Measurements from ENCODE around the gene SLC11A2. TPM values are rescaled to one million over a fixed set of nuclear protein-coding genes. Genes with fewer than 3 reads are reported as not detected.
"Not testable (repeated sequence)": the region's sequence is repeated elsewhere in the genome, so short reads cannot be mapped to it uniquely, and the experiment has no call there.

SLC11A2 gene
- total RNA-seq, 1 experiment from 2014 or later = 19.6 TPM

- H3K4me3 ChIP-seq = no peak overlapping the region
- no peaks in the 10 kb centered on the region for H3K9me3 ChIP-seq (replicated peaks)
- peaks cover under 1% of the 10 kb centered on the region; the same call in 1 of the 2 replicates for H3K4me1 ChIP-seq (replicated peaks)
- no peak overlapping the region for H3K27ac ChIP-seq
- no peaks in the 10 kb centered on the region for H3K27me3 ChIP-seq (replicated peaks)
- no peak for DNase-seq (ENCODE audit: low read depth in 1 of 2, low spot score in 2 of 2)
- H3K36me3 ChIP-seq = no peaks in the 10 kb centered on the region
Observed at GRCh38 chr12:51018956-51019355, 7.2 kb downstream of the SLC11A2 start.

GRCh38 chr12:51017452-51017851 is 8.7 kb downstream of the SLC11A2 start:
- Histone ChIP-seq H3K9me3 (replicated peaks) (no peaks in the 10 kb centered on the region), H3K4me1 (replicated peaks) (no peaks in the 10 kb centered on the region), H3K4me3 (no peak overlapping the region), H3K27me3 (replicated peaks) (no peaks in the 10 kb centered on the region), H3K27ac (no peak overlapping the region), H3K36me3 (no peaks in the 10 kb centered on the region)
- no peak for DNase-seq (ENCODE audit: low read depth in 1 of 2, low spot score in 2 of 2)

GRCh38 chr12:51014467-51014866 is 11.7 kb downstream of the SLC11A2 start:
- H3K36me3 ChIP-seq; H3K4me1 ChIP-seq (replicated peaks); H3K27ac ChIP-seq; H3K4me3 ChIP-seq; H3K9me3 ChIP-seq (replicated peaks); DNase-seq (ENCODE audit: low read depth in 1 of 2, low spot score in 2 of 2); H3K27me3 ChIP-seq (replicated peaks): not testable (repeated sequence)

- Histone ChIP-seq H3K27me3 (replicated peaks) (no peaks in the 10 kb centered on the region), H3K4me1 (replicated peaks) (no peaks in the 10 kb centered on the region), H3K9me3 (replicated peaks) (no peaks in the 10 kb centered on the region), H3K4me3 (no peak overlapping the region), H3K36me3 (peaks cover 1% of the 10 kb centered on the region; the same call in 1 of the 2 replicates), H3K27ac (no peak overlapping the region)
- no peak for DNase-seq (ENCODE audit: low read depth in 1 of 2, low spot score in 2 of 2)
Observed at GRCh38 chr12:51013441-51013840, 12.7 kb downstream of the SLC11A2 start.

GRCh38 chr12:51012570-51013236 is 13.5 kb downstream of the SLC11A2 start:
- Histone ChIP-seq H3K4me3 (no peak overlapping the region), H3K27ac (no peak overlapping the region), H3K4me1 (replicated peaks) (no peaks in the 10 kb centered on the region), H3K27me3 (replicated peaks) (no peaks in the 10 kb centered on the region), H3K9me3 (replicated peaks) (no peaks in the 10 kb centered on the region), H3K36me3 (peaks cover 4% of the 10 kb centered on the region)
- no peak for DNase-seq (ENCODE audit: low read depth in 1 of 2, low spot score in 2 of 2)

GRCh38 chr12:51011955-51012354 is 14.2 kb downstream of the SLC11A2 start:
- no peaks in the 10 kb centered on the region for H3K27me3 ChIP-seq (replicated peaks)
- no peak overlapping the region for H3K27ac ChIP-seq
- no peak overlapping the region for H3K4me3 ChIP-seq
- H3K9me3 ChIP-seq (replicated peaks) = no peaks in the 10 kb centered on the region
- DNase-seq (ENCODE audit: low read depth in 1 of 2, low spot score in 2 of 2) = no peak
- H3K4me1 ChIP-seq (replicated peaks) = no peaks in the 10 kb centered on the region
- H3K36me3 ChIP-seq = peaks cover 12% of the 10 kb centered on the region

GRCh38 chr12:51009056-51009440 is 17.1 kb downstream of the SLC11A2 start:
- Histone ChIP-seq H3K27ac (no peak overlapping the region), H3K4me1 (replicated peaks) (no peaks in the 10 kb centered on the region), H3K4me3 (no peak overlapping the region), H3K36me3 (peaks cover 26% of the 10 kb centered on the region), H3K9me3 (replicated peaks) (no peaks in the 10 kb centered on the region), H3K27me3 (replicated peaks) (no peaks in the 10 kb centered on the region)
- no peak for DNase-seq (ENCODE audit: low read depth in 1 of 2, low spot score in 2 of 2)

GRCh38 chr12:51008329-51009055 is 17.7 kb downstream of the SLC11A2 start:
- Histone ChIP-seq H3K36me3 (peaks cover 27% of the 10 kb centered on the region), H3K9me3 (replicated peaks) (no peaks in the 10 kb centered on the region), H3K27ac (no peak overlapping the region), H3K27me3 (replicated peaks) (no peaks in the 10 kb centered on the region), H3K4me3 (no peak overlapping the region), H3K4me1 (replicated peaks) (no peaks in the 10 kb centered on the region)
- DNase-seq (ENCODE audit: low read depth in 1 of 2, low spot score in 2 of 2) = no peak

GRCh38 chr12:51005671-51006070 is 20.5 kb downstream of the SLC11A2 start:
- Histone ChIP-seq H3K9me3 (replicated peaks) (no peaks in the 10 kb centered on the region), H3K27me3 (replicated peaks) (no peaks in the 10 kb centered on the region), H3K27ac (no peak overlapping the region), H3K4me3 (no peak overlapping the region), H3K36me3 (peaks cover 31% of the 10 kb centered on the region), H3K4me1 (replicated peaks) (no peaks in the 10 kb centered on the region)
- no peak for DNase-seq (ENCODE audit: low read depth in 1 of 2, low spot score in 2 of 2)

- Histone ChIP-seq H3K4me3 (no peak overlapping the region), H3K4me1 (replicated peaks) (no peaks in the 10 kb centered on the region), H3K36me3 (peaks cover 38% of the 10 kb centered on the region), H3K9me3 (replicated peaks) (no peaks in the 10 kb centered on the region), H3K27ac (no peak overlapping the region), H3K27me3 (replicated peaks) (no peaks in the 10 kb centered on the region)
- no peak for DNase-seq (ENCODE audit: low read depth in 1 of 2, low spot score in 2 of 2)
Observed at GRCh38 chr12:51005030-51005429, 21.2 kb downstream of the SLC11A2 start.

- no peak overlapping the region for H3K4me3 ChIP-seq
- H3K4me1 ChIP-seq (replicated peaks) = no peaks in the 10 kb centered on the region
- H3K36me3 ChIP-seq = peaks cover 43% of the 10 kb centered on the region
- H3K9me3 ChIP-seq (replicated peaks) = no peaks in the 10 kb centered on the region
- no peak overlapping the region for H3K27ac ChIP-seq
- no peaks in the 10 kb centered on the region for H3K27me3 ChIP-seq (replicated peaks)
- DNase-seq (ENCODE audit: low read depth in 1 of 2, low spot score in 2 of 2) = no peak
Observed at GRCh38 chr12:51004504-51004903, 21.7 kb downstream of the SLC11A2 start.

- Histone ChIP-seq H3K36me3 (peaks cover 41% of the 10 kb centered on the region), H3K4me3 (no peak overlapping the region), H3K27ac (no peak overlapping the region), H3K27me3 (replicated peaks) (no peaks in the 10 kb centered on the region), H3K4me1 (replicated peaks) (no peaks in the 10 kb centered on the region), H3K9me3 (replicated peaks) (no peaks in the 10 kb centered on the region)
- no peak for DNase-seq (ENCODE audit: low read depth in 1 of 2, low spot score in 2 of 2)
Observed at GRCh38 chr12:51001799-51002198, 24.4 kb downstream of the SLC11A2 start.

GRCh38 chr12:51000245-51000644 is 25.9 kb downstream of the SLC11A2 start:
- Histone ChIP-seq H3K27ac (no peak overlapping the region), H3K27me3 (replicated peaks) (no peaks in the 10 kb centered on the region), H3K9me3 (replicated peaks) (no peaks in the 10 kb centered on the region), H3K4me1 (replicated peaks) (no peaks in the 10 kb centered on the region), H3K36me3 (peaks cover 55% of the 10 kb centered on the region), H3K4me3 (no peak overlapping the region)
- DNase-seq (ENCODE audit: low read depth in 1 of 2, low spot score in 2 of 2) = peak in 1 of 2 experiments; percentile 25

- Histone ChIP-seq H3K27me3 (replicated peaks) (no peaks in the 10 kb centered on the region), H3K4me3 (no peak overlapping the region), H3K9me3 (replicated peaks) (no peaks in the 10 kb centered on the region), H3K4me1 (replicated peaks) (no peaks in the 10 kb centered on the region), H3K27ac (no peak overlapping the region), H3K36me3 (peaks cover 52% of the 10 kb centered on the region)
- DNase-seq (ENCODE audit: low read depth in 1 of 2, low spot score in 2 of 2) = no peak
Observed at GRCh38 chr12:50999093-50999492, 27.1 kb downstream of the SLC11A2 start.
